ENCODE data around the gene SUPT3H.
"Not testable (repeated sequence)": the region's sequence is repeated elsewhere in the genome, so short reads cannot be mapped to it uniquely, and the experiment has no call there.

SUPT3H gene

DNA sequence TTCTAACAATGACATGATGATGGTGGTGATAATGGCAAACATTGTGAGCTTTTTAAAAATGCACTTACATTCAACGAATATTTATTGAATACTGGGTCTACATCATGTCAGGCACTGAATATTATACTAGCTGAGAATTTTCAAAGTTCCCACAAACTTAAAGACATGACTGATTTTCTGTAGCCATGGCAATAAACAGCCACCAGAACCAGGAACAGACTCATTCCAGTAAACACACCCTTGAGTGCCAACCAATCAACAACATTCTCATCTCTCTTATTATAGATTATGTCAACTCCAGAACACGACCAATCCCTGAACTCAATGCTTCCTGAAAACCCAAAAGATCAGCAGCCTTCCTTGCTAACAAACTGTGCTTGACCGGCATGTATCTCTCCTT is 262.0 kb downstream of the SUPT3H start:
- DNase-seq (ENCODE audit: low spot score): no peak

DNA sequence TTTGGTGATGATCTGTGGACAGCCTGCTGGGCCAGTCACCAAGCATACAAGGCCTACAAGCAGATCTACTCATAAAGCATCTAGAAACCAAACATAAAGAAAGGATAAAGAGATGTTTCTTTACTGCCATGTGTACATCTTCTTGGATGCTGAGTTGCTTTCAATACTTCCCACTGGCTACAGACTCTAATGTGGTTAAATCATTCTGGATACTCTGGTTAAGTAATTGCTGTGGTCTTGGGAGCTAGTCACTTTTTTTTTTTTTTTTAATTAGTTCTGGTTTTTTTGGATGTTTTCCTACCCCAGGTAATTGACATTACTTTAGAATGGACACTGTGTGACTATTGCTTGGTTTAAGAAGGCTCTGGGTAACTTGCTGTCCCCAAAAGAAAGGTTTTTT is 265.0 kb downstream of the SUPT3H start:
- no peak for DNase-seq (ENCODE audit: low spot score)

DNA sequence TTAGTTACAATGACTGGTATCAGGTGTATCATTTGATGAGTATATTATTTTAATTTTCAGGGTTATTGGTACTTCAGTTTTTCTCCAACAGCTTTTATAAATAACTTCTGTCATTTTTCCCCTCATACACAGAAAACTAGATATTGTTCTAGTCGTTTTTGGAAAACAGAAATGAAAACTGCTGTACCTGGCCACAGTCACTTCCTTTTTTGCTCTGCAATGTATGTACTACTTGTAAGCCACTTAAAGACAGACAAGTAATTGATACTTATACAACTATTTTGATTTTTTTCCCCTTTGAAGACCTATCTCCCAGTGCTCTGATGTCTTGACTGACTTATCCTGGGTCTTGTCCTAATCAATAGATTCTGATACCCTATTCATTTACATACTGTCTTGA is 268.2 kb downstream of the SUPT3H start:
- DNase-seq (ENCODE audit: low spot score): no peak

DNA sequence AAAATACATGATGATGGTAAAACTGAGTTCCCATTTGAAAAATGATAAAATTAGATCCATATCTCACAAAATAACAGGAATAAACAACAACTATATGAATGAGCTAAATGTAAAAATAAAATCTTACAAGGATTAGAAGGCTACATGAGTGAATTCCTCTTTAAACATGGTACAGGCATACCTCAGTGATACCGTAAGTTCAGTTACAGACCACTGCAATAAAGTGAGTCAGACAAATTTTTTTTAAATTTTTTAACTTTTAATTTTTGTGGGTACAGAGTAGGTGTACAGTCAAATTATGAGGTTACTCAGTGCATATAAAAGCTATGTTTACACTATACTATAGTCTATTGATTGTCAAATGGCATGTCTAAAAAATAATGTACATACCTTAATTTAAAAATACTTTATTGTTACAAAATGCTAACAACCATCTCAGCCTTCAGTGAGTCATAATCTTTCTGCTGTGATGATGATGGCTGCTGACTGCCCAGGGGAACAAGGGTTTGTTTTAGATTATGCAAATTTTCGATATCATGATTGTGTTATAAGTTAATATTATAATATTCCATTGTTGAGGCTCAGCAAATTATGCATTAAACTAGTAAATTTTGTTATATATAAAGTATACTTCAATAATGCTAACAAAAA is 272.4 kb downstream of the SUPT3H start:
- no peak for DNase-seq (ENCODE audit: low spot score)

DNA sequence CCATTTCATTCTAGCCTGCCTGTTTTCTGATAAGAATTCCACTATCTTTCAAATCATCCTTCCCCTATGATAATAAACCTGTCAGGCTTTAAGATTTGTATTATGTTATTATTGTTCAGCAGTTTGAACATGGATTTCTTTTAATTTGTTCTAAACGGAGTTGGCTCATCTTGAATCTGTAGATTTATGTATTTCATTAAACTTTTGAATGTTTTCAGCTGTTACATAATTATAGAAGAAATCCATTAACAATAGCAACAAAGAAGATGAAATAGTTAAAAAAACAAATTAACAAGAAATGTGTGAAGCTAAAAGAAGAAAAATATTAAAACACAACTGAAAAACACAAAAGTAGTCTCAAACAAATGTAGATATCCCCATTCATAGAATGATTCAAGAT is 273.3 kb downstream of the SUPT3H start:
- no peak for DNase-seq (ENCODE audit: low spot score)

DNA sequence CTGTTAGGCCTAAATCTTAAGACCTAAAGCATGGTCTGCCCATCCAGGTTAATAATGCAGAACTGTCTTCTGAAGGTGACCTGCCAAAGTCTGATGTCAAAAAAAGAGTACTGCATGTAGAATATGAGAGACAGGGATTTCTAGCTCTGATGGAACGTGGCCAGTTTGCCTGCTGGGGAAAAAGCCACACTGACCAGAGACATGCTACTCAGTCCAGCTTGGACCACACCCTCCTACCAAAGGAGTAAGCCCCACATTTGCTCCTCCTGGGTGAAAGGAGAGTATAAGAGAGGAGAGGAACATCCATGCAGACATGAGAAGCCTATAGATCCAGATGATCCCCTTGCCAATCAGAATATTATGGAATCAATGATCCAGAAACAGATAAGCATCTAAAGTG is 279.5 kb downstream of the SUPT3H start:
- no peak for DNase-seq (ENCODE audit: low spot score)

DNA sequence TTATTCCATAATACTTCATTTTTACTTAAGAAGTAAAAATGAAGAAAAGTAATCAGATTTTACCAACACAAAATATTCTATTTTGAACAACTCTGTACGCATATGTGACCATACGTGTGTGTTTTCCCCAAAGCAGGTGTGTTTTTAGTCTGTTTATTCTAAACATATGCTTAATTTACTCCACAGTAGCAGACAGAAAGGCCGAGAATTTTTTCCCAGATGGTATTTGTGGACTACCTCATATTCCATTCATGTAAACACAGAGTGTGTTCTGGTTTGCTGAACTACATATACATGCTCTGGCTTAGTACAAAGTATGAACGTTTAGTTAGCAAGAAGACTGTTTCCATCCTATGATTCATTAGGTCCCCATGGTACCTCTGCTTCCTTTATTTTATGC is 282.9 kb downstream of the SUPT3H start:
- DNase-seq (ENCODE audit: low spot score): no peak

DNA sequence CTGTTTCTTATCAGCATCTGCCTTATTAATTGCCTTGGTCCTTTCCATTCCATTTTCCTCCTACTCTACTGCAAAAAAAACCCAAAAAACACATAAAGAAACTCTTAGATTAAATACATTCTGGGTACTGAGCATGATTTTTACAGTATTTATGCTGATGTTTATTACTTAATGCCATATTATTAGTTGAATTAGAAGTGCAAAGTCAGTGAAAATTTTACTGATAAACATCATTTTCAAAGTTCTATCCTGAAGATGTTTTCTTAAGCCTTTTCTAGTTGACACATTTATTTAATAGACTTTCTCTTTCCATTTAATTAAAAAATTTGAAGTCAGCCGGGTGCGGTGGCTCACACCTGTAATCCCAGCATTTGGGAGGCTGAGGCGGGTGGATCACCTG is 285.6 kb downstream of the SUPT3H start:
- DNase-seq (ENCODE audit: low spot score): no peak

DNA sequence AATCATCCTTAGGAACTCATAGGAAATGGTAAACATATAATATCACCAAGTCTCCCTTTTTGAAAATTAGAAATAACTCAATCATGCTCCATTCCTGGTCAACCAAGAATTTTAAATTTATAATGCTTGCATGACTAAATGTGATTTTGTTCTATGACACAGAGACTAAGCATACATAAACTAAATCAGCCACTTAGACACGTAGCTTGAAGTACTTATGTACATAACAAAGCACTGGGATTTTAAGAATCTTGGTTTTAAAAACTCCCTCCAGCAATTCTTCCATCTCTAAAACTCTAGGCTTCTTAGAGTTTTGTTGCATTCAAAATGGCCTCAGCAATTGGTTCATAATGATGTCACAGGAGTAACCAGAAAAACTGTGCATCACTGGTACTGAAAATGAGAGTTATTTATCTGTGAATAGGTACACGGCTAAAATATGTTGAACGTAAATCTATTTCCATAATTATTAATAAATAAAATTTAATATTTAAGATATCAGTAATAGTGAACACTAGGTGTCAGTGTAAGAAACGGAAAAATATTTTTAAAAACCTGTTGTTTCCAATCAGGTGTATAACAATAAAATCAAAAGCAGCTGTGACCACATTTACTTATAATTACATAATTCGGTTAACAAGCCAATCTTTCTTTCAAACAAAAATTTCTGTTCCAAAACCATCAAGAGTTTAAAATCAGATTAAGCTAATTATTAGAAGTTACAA is 291.2 kb downstream of the SUPT3H start:
- DNase-seq (ENCODE audit: low spot score): no peak

DNA sequence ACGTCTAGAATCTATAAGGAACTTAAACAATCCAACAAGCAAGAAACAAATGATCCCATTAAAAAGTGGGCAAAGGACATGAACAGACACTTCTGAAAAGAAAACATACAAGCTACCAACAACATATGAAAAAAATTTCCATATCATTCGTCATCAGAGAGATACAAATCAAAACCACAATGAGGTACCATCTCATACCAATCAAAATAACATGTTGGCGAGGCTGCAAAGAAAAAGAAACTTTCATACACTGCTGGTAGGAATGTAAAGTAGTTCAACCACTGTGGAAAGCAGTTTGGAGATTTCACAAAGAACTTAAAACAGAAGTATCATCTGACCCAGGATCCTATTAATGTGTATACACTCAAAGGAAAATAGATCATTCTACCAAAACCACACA is 293.5 kb downstream of the SUPT3H start:
- DNase-seq (ENCODE audit: low spot score): no peak

DNA sequence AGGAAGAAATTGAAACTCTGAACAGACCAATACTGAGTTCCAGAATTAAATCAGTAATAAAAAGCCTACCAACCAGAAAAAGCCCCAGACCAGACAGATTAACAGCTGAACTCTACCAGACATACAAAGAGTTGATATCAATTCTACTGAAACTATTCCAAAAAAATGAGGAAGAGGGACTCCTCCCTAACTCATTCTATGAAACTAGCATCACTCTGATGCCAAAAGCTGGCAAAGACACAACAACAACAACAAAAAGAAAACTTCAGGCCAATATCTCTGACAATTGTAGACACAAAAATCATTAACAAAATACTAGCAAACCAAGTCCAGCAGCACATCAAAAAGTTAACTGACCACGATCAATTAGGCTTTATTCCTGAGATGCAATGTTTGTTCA is 295.6 kb downstream of the SUPT3H start:
- no peak for DNase-seq (ENCODE audit: low spot score)

DNA sequence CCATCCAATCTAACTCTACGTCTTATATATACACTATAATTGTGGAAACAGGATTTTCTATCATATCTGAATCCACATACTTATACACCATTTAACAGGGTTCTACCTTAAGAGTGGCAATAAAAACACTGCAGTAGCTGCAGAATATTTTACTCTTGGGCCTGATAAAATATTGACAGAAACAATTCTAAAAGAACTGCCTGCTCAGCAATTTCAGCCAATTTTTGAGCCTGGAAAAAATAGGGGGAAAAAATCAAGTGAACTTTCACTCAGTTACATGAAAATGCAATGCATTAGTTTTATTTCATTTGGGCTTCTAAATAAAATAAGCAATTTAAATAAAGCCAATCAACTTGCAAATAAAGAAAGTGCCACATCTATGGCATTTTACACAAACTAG is 296.1 kb downstream of the SUPT3H start:
- DNase-seq (ENCODE audit: low spot score): no peak

DNA sequence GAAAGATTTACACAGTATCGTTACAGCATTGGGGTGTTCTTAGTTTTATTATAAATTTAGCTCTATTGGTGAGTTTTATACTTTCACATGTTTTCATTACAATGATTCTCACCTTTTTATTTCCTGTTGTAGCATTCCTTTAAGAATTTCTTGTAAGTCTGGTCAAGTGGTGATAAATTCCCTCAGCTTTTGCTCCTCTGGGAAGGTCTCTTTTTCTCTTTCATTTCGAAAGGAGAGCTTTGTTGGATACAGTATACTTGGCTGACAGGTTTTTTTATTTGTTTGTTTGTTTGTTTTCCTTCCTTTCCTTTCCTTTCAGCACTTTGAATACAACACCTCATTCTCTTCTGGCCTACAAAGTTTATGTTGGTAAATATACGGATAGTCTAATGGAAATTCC is 299.3 kb downstream of the SUPT3H start:
- no peak for DNase-seq (ENCODE audit: low spot score)

DNA sequence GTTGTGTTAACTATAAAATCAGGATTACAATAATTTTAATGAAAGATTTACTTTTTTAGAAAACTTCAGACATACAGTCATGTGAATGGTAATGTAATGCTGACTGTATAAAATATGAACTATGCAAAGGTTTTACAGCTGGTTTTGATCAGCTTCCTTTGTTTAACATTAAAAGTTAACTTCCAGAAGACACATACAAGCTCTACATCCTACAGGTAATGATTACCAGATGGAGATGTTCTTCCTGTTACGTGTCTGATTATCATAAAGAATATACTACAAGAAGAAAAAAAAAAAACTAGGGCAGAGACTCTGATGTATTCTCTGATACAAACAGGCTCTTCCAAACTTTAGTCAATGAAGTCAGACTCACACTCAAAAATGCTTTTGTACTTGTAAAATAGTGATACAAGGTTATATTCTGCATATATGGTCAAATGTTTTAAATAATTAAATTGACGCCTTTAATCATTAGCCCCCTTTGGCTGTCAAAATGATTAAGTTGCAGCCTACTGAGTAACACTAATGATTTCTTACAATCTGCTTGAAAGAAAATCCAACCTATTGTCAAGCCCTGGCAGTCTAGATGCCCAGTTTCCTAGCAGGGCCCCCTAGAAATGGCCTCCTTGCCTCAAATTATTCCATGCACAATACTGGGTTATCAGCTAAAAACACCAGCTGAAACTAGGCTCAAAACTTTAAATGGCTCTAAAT is 301.4 kb downstream of the SUPT3H start:
- no peak for DNase-seq (ENCODE audit: low spot score)

DNA sequence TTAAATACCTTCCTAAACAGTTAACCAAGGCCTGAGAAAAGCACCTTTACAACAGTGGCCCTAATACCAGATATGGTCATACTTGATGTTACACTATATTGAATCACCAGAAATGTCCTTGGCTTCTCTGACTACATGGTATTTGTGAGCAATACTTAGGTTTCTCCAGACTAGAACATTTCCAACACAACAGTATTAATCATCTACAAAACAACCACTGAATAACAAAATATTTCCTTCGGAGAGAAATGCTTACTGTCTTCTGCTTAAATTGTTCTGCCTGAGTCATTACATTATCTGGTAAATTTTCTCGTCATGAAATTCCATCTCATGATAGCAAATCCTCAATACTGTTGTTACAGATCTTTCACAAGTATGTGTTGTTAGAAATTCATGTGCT is 302.5 kb downstream of the SUPT3H start:
- DNase-seq (ENCODE audit: low spot score): no peak

DNA sequence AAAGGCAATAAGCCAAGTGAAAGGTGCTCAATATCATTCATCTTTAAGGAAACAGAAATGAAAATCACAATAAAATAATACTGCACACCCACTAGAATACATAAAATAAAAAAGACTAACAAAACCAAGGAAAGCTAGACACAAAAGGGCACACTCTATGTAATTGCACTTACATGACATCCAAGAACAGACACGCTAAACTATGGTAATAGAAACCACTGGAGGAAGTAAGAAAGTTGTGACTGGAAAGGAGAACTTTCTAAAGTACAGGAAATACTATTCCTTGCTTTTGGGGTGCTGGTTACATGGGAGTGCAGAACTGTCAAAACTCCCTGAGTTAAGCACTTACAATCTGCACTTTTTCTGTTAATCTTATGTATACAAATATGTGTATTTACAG is 303.3 kb downstream of the SUPT3H start:
- no peak for DNase-seq (ENCODE audit: low spot score)

DNA sequence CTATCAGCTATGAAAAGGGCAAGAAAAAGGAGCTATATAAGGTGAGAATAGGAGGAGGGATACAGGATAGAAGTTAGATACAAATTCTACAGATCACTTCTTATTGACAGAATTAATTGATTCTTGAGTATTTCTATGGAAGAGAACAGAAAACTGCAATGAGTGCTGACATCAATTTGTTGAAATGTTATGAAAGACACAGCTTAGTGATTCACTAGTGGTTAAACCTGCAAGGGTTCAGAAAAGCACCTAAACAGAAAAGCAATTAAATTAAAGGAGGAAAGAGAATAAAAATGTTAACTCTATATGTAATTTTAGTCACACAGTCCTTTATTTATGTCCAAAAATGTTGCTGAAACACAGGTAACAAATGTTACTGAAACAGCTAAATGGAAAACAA is 304.0 kb downstream of the SUPT3H start:
- no peak for DNase-seq (ENCODE audit: low spot score)

DNA sequence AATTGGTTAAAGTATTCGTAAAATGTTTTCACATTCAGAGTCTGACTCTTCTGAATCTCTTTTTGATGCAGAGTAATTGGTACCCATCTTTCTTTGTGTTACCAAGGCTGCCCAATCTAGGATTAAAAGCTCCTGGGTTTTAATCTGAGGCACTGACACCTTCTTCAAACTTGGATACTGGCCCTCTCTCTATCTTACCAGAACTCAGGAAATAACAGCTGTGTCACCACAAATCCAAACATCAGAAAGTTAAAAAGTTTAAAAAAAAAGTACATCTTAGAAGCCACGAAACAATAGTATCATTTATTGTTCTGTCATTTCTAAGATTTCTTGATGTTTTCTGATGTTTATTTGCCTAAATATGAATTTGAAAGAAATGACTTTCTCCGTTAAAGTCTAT is 305.1 kb downstream of the SUPT3H start:
- DNase-seq (ENCODE audit: low spot score): no peak

DNA sequence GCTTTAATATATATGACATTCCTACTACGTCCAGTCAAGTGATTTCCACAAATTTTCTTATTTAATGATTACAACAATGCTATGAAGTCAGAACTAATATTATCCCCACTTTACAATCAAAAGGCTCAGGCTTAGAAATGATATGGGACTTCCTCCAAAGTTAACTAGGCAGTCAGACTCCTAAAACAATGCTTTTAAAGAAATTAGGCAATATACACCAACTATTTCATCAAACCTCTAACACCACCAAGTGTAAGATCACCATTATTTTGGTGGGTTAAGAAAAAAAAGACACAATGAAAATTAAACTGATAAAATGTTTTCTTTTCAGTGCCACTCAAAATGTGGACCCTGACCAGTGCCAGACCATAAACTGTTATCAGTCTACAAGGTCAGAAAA is 305.7 kb downstream of the SUPT3H start:
- DNase-seq (ENCODE audit: low spot score): no peak

DNA sequence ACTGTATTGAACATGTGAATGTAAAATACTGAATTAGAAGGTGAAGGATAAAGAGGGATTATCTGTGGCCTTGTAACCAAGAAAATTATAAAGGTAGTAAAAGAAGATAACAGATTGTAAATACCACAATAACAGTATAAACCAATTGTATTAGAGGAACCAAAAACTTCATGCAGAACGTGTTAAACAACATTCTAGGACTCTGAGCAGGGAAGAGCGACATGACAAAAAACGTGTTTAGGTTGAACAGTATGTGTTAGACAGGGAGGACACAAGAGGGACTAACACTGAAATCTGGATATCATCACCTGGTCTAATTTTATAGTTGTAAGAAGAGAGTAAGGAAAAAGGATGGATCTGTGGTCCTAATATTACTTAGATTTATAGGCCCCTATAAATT is 308.6 kb downstream of the SUPT3H start:
- DNase-seq (ENCODE audit: low spot score): no peak

DNA sequence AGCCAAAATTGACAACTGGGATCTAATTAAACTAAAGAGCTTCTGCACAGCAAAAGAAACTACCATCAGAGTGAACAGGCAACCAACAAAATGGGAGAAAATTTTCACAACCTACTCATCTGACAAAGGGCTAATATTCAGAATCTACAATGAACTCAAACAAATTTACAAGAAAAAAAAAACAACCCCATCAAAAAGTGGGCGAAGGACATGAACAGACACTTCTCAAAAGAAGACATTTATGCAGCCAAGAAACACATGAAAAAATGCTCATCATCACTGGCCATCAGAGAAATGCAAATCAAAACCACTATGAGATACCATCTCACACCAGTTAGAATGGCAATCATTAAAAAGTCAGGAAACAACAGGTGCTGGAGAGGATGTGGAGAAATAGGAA is 310.3 kb downstream of the SUPT3H start:
- DNase-seq (ENCODE audit: low spot score): not testable (repeated sequence)

DNA sequence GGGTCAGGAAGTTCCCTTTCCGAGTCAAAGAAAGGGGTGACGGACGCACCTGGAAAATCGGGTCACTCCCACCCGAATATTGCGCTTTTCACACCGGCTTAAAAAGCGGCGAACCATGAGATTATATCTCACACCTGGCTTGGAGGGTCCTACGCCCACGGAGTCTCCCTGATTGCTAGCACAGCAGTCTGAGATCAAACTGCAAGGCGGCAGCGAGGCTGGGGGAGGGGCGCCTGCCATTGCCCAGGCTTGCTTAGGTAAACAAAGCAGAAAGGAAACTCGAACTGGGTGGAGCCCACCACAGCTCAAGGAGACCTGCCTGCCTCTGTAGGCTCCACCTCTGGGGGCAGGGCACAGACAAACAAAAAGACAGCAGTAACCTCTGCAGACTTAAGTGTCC is 315.1 kb downstream of the SUPT3H start:
- DNase-seq (ENCODE audit: low spot score): not testable (repeated sequence)

DNA sequence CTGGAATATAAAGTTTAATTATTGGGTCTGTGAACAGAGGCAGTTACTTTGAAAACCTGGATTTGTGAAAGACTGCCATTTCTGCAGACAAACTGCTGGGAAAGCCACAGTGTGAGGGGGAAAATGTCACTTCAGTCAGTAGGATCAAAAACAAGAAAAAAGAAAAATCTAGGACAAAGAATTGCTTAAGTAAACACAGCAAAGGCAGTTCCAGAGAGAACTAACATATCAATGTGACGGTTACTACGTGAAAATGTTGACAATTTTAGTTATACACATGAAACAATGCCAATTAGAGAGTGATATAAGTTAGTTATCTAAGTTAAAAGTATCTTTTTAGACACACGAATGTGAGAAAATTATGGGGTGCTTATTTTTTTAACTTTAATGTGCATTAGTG is 320.0 kb downstream of the SUPT3H start:
- no peak for DNase-seq (ENCODE audit: low spot score)

DNA sequence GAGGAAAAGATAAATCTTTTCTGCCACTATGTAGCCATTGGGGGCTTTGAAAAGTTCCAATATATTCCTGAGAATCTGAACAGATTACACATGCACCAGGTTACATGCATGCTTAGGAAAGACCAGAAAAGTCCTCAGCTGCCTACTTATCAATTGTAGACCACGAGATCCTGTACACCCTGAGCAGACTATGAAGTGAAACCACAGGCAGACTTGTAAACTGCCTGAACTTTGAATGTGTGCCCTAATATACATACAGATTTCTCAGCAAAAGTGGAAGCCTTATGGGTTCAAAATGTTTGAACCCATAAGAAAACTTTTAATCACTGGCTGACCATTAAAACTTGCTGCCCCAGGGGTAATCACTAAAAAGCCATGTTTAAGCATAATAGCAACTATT is 323.1 kb downstream of the SUPT3H start:
- no peak for DNase-seq (ENCODE audit: low spot score)
